Measurements from ENCODE around the gene MMAB. TPM values are rescaled to one million over a fixed set of nuclear protein-coding genes. Genes with fewer than 3 reads are reported as not detected.

The MMAB gene
- total and polyA plus RNA-seq, 2 experiments from 2014 or later, result 46.6 to 80.8 TPM

DNA sequence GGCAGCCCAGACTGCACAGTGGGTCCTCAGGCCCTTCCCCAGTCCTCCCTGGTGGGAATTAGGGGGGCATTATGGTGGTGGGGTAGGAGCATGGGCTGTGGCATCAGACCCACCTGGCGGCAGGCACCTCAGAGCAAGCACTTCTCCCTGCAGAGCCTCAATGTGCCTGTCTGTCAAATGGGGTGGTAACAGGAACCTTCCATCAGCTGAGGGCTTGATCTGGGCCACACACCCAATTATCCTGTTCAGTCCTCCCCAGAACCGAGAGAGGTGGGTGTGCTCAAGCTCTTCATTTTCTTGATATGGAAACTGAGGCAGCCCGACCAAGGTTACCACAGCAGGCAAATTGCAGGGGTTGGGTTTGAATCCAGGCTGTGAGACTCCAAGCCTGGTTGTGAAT, 38.7 kb upstream of the MMAB start:
- H3K4me1 ChIP-seq (ENCODE audit: insufficient read depth), result peaks cover 2% of the 10 kb centered on the region
- H4K20me1 ChIP-seq (ENCODE audit: insufficient read depth, poor library complexity, severe bottlenecking), result no peaks in the 10 kb centered on the region
- 97% methylated on average over 3 of the region's 3 CpGs for WGBS (ENCODE audit: low lambda C conversion rate, missing lambda C conversion rate)
- H3K36me3 ChIP-seq (replicated peaks; ENCODE audit: insufficient read depth, low read depth), result no peaks in the 10 kb centered on the region
- H2AFZ ChIP-seq, result no peak overlapping the region
- no peak overlapping the region for H3K4me2 ChIP-seq
- TF ChIP-seq EZH2 (IDR thresholded peaks at IDR 0.05; ENCODE audit: borderline replicate concordance), result no peak
- TF ChIP-seq EZH2phosphoT487 (IDR thresholded peaks at IDR 0.05; ENCODE audit: low read depth, severe bottlenecking, unreplicated experiment), result no peak
- TF ChIP-seq CTCF (IDR thresholded peaks at IDR 0.05; ENCODE audit: poor library complexity), result no peak
- no peak for DNase-seq (ENCODE audit: low spot score)
- H3K9me3 ChIP-seq (ENCODE audit: low read depth), result no peaks in the 10 kb centered on the region
- H3K27me3 ChIP-seq, result peaks cover 14% of the 10 kb centered on the region
- no peaks in the 10 kb centered on the region for H3K9me2 ChIP-seq (replicated peaks; ENCODE audit: insufficient read depth)
- no peak overlapping the region for H3K27ac ChIP-seq
- no peak overlapping the region for H3K4me3 ChIP-seq
- H3K79me2 ChIP-seq, result no peaks in the 10 kb centered on the region

DNA sequence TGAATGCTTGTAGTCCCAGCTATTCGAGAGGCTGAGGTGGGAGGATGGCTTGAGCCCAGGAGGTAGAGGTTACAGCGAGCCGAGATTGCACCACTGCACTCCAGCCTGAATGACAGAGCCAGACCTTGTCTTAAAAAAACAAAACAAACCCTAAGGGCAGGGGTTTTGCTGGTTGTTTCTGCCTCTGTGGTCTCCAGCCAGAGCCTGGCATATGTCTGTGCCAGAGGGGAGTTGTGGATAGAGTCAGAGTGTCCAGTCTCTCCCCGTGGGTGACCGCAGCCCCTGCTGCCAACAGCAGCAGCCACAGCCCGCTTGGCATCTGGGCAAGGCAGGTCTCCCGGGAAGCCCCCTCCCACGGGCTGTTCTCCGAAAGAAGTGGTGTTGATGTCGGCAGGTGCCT, 37.9 kb upstream of the MMAB start:
- Histone ChIP-seq H3K9me3 (ENCODE audit: low read depth) (no peaks in the 10 kb centered on the region), H3K79me2 (no peaks in the 10 kb centered on the region), H3K9me2 (replicated peaks; ENCODE audit: insufficient read depth) (no peaks in the 10 kb centered on the region), H3K4me1 (ENCODE audit: insufficient read depth) (peaks cover 10% of the 10 kb centered on the region), H3K27me3 (peaks cover 8% of the 10 kb centered on the region), H3K4me3 (no peak overlapping the region), H3K36me3 (replicated peaks; ENCODE audit: insufficient read depth, low read depth) (no peaks in the 10 kb centered on the region), H3K27ac (no peak overlapping the region), H3K4me2 (no peak overlapping the region), H2AFZ (no peak overlapping the region), H4K20me1 (ENCODE audit: insufficient read depth, poor library complexity, severe bottlenecking) (no peaks in the 10 kb centered on the region)
- 79% methylated on average over 10 of the region's 10 CpGs for WGBS (ENCODE audit: low lambda C conversion rate, missing lambda C conversion rate)
- TF ChIP-seq EZH2phosphoT487 (IDR thresholded peaks at IDR 0.05; ENCODE audit: low read depth, severe bottlenecking, unreplicated experiment) (no peak), CTCF (IDR thresholded peaks at IDR 0.05; ENCODE audit: poor library complexity) (no peak), EZH2 (IDR thresholded peaks at IDR 0.05; ENCODE audit: borderline replicate concordance) (no peak)
- no peak for DNase-seq (ENCODE audit: low spot score)

GRCh38 chr12:109610523-109610922, 37.2 kb upstream of the MMAB start:
- Histone ChIP-seq H3K79me2 (no peaks in the 10 kb centered on the region), H3K4me2 (no peak overlapping the region), H3K4me3 (no peak overlapping the region), H4K20me1 (ENCODE audit: insufficient read depth, poor library complexity, severe bottlenecking) (no peaks in the 10 kb centered on the region), H3K27ac (no peak overlapping the region), H3K9me3 (ENCODE audit: low read depth) (no peaks in the 10 kb centered on the region), H3K36me3 (replicated peaks; ENCODE audit: insufficient read depth, low read depth) (no peaks in the 10 kb centered on the region), H3K27me3 (peaks cover 4% of the 10 kb centered on the region), H3K9me2 (replicated peaks; ENCODE audit: insufficient read depth) (no peaks in the 10 kb centered on the region), H2AFZ (no peak overlapping the region), H3K4me1 (ENCODE audit: insufficient read depth) (peaks cover 12% of the 10 kb centered on the region)
- DNase-seq (ENCODE audit: low spot score), result no peak
- TF ChIP-seq CTCF (IDR thresholded peaks at IDR 0.05; ENCODE audit: poor library complexity) (no peak), EZH2phosphoT487 (IDR thresholded peaks at IDR 0.05; ENCODE audit: low read depth, severe bottlenecking, unreplicated experiment) (no peak), EZH2 (IDR thresholded peaks at IDR 0.05; ENCODE audit: borderline replicate concordance) (no peak)
- WGBS (ENCODE audit: low lambda C conversion rate, missing lambda C conversion rate), result 93% methylated on average over 4 of the region's 4 CpGs

DNA sequence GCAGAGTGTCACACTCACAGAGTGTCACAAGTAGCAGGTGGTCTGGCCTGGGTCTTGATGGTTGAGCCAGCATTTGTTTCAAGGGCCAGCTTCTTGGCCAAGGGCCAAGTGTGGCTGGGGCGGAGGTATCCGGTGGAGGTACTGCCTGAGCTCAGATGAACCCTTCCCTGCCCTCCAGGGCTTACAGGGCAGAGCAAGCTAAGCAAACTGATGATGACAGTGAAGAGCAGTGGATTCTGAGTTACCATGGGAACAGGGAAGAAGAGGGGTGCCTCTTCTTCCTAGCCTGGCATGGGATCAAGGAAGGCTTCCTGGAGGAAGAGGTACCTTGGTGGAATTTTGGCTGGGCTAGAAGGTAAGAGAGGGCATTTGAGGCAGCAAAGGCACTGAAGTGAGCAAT, 36.0 kb upstream of the MMAB start:
- Histone ChIP-seq H3K27ac (no peak overlapping the region), H3K4me3 (no peak overlapping the region), H4K20me1 (ENCODE audit: insufficient read depth, poor library complexity, severe bottlenecking) (no peaks in the 10 kb centered on the region), H3K9me3 (ENCODE audit: low read depth) (no peaks in the 10 kb centered on the region), H3K4me1 (ENCODE audit: insufficient read depth) (peaks cover 12% of the 10 kb centered on the region), H3K9me2 (replicated peaks; ENCODE audit: insufficient read depth) (no peaks in the 10 kb centered on the region), H3K4me2 (no peak overlapping the region), H2AFZ (no peak overlapping the region), H3K79me2 (no peaks in the 10 kb centered on the region), H3K27me3 (no peaks in the 10 kb centered on the region), H3K36me3 (replicated peaks; ENCODE audit: insufficient read depth, low read depth) (no peaks in the 10 kb centered on the region)
- no peak for DNase-seq (ENCODE audit: low spot score)
- no peak for TF ChIP-seq EZH2 (IDR thresholded peaks at IDR 0.05; ENCODE audit: borderline replicate concordance)
- TF ChIP-seq EZH2phosphoT487 (IDR thresholded peaks at IDR 0.05; ENCODE audit: low read depth, severe bottlenecking, unreplicated experiment), result no peak
- TF ChIP-seq CTCF (IDR thresholded peaks at IDR 0.05; ENCODE audit: poor library complexity), result no peak
- WGBS (ENCODE audit: low lambda C conversion rate, missing lambda C conversion rate), result 78% methylated on average over 2 of the region's 2 CpGs

Data from hepatocyte (in vitro differentiated cells).